ENCODE measurements around the gene PTPN13.

PTPN13 gene

DNA sequence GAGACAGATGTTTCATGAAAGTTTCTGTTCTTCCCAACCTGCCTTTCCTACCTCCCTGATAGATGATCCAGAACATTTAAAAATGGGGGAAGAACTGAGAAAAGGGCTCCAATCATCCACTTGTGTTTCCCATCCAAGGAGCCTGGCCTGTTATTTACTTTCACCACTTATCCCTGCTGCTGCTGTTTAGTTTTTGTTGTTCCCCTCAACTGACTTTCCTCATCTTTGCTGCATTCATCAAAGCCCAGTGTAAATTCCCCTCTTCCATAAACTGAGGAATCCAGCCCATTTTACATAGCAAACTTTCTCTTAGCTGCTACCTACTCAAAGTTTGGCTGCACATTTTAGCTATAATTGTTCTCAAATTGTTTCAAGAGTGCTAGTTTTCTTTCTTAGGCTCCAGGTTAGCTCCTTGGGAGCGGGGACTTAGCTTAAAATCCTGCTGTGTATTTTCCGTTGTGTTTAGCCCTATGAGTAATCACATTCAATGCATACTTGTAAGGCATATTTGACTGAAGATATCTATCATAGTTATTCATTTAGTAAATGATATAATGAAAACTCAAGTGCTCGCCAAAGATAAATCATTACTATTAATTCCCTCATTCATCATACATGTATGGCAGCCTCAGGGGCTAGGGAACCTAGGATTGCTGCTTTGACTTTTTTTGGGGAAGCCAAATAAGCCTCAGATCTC is 1.4 kb upstream of the PTPN13 start:
- in situ Hi-C loops (cut with MboI; ENCODE audit: low sequenced_read_pairs) = no loop called here

DNA sequence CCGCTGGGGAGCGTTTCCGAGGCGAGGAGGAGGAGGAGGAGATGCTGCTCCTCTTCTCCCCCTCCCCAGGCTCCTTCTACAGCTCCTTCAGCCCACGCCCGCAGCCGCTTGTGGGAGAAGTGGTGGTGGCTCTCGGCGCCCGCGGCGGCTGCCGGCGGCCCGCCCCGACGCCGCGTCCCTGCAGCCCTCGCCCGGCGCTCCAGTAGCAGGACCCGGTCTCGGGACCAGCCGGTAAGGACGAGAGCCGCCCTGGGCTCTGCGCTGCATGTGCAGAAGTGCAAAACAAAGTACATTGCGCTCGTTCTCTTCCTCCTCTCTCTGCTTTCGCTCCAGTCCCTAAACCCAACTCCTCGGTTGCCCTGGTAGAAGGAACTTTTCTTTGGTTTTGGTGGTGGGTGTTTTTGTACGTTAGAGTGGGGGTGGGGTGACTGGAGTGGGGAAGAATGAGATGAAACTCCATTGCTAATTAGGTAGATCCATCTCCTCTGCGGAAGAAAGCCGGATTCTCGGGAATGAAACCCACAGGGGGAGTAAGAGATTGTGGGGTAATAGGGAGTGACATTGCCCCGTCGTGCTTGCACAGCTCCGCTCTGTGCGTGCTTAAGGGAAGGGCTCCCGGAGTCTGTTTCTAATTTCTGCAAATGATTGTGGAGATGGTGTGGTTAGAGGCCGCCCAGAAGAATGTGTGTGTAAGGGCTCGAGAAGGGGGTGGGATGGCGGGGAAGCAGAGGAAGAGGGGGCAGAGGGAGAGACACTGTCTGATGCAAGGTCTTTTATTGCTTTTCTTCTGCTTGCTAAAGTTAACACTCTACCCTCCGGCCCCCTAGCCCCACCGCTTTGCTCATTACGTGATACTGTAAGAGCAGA is 677 bp downstream of the PTPN13 start:
- in situ Hi-C loops (cut with MboI; ENCODE audit: low sequenced_read_pairs) = no loop called here

DNA sequence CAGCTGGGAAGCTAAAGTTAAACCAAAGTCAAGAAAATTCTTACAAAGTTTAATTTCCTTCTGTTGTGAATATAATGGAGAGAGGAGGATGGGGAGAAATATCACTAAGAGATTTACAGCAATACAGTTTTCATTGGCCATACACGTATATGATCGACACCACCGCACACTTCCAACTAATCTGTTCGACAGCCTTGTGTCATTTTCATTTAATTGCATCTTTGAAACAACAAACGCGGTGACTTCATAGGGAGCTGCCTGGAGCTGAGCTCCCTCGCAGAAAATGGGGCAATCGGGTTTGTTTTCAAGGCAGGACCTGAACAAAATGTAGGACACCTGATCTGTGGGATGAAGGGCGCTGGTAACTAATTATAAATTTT is 1.3 kb downstream of the PTPN13 start:
- in situ Hi-C loops (cut with MboI; ENCODE audit: low sequenced_read_pairs) = no loop called here

DNA sequence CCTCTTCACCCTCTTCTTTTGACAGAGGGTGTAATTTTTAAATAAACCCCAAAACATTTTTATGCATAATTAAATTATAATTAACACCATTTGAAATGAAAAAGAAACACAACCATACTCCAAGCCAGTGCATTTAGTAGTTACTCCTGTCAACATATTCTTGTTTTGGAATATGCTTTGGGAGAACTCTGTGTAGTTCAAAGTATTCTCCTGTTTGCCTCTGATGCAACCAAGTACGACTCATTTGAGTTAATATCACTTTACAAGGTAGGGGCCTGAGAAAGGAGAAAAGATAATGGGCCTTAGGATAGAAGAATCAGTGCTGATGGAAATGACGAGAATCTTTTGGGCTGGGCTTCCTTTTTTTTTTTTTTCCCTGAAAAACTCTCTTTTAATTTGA is 2.7 kb downstream of the PTPN13 start:
- in situ Hi-C loops (cut with MboI; ENCODE audit: low sequenced_read_pairs) = no loop called here

DNA sequence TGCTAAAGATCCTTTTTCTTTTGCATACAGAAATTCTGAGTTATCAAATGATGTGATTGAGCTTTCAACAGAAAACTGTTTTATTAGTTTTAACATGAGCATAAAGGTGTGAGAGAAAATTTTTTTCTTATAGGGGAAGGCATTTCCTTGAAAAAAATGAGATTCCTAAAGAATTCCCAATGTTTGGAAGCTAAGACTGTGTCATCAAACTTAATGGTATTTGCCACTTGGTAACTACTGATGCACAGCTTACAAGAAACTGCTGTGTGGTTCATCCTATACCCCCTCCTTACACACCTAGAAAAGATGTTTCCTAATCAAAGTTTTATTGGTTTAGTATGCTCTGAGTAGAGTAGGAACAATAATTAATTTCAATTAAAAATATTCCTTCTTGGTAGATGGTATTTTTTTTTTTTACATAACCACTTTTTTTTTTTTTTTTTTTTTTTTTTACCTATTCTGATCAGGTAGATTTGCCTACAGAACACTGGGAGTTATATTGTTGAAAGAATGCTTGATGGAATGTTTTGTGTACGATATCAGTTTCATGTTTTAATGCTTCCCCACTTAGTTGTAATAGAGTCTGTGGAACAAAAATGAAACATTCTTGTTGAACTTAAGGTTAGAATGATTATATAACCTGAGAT is 6.0 kb downstream of the PTPN13 start:
- in situ Hi-C loops (cut with MboI; ENCODE audit: low sequenced_read_pairs) = no loop called here

DNA sequence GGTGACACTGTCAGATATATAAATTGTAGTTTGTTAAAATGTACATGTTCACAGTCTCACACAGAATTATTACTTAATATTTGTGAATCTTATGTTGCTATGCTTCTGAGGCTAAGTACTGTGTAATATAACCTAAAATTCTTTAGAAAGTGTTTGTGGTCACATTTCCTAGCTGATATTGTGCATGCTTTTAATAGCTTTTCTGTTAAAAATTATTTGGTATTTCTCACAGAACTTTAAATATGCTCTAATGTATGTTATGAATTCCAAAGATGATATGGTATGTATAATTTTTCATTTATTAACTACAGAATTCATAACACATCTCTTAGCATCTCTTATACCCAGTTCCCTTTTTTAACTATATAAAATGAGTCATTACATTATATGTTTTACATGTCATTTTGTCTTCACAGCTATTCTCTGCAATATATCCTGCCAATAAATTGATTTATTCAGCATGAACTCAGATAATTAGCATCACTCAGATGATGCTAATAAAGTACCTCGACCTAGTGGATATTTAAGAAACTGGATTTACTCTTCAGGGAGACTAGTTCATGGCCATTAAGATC is 9.3 kb downstream of the PTPN13 start:
- in situ Hi-C loops (cut with MboI; ENCODE audit: low sequenced_read_pairs) = no loop called here

DNA sequence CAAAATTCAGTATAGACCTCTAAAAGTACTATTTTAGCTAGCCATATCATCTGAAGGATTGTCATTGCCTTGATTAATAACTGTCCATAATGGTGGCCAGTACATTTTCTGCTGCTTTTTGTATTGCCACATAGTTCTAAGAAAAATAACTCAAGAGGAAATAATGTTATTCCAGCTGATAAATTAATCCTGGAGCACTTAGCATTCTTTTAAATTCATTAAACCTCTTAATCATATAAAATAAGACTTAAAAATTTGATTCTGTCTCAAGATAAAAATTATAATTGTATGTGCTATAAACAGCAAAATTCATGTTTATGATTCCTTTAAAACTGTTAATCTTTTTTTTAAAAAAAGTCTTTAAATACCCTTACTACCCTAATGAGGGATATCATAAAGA is 12.7 kb downstream of the PTPN13 start:
- in situ Hi-C loops (cut with MboI; ENCODE audit: low sequenced_read_pairs) = no loop called here

DNA sequence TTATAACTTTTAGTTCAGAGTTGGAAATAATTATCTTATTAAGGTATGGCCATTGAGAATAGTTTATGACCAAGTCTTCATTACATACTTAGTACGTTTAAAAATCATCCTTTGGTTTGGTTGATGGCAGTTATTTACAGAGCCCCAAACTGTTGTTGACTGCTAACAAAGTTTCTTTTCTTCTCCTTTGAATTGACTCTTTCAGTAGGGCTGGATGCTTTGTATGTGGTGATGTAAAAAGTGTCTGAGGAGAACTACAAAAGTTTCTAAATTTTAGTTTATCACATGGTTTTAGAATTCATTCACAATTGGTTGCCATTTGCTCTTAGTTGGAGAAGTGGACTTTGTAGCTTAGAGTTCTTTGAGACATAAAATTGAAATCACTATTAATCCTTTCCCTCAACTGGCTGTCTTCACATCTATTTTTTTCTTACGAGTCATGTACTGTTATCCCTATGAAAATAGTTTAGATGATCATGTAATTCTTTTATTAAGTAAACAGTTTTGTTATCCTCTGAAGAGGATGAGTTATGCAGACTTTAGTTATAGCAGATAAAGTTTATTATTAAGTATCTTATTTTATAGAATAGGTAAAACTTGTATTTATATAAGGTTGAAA is 14.8 kb downstream of the PTPN13 start:
- in situ Hi-C loops (cut with MboI; ENCODE audit: low sequenced_read_pairs) = no loop called here

DNA sequence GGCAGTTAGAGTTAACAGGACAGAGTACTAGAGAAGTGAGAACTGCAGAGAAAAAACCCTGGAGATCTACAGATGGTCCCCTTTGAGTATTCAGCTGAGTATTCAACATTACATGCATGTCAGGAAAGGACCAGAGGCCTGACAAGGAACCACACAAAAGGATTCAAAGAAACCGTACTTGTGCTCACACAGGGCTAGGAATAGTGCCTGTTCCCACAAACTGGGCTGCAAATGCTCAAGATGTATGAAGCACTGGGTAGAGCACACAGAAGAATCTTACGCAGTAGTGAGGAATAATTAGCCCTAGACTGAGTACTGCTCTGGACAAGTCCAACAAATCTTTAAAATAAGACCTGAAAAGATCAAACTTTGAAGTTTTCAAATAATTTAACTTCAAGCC is 17.6 kb downstream of the PTPN13 start:
- in situ Hi-C loops (cut with MboI; ENCODE audit: low sequenced_read_pairs) = no loop called here

DNA sequence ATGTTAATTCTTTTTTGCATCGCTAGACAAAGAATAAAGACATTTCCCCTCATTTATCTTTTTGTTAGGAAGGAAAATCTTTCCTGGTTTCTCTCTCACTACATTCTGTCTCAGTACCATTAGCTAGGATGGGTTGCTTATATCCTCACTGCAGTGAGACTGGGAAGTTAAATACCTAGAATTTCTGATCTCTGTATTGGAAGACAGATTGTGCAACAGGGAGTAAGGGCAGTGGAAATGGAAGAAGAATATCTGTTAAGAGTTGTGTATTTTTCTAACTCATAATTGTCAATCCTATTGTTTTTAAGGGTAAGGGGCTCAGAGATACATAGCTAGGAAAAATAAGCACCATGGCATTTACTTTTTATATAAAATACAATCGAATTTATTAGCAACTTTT is 19.6 kb downstream of the PTPN13 start:
- in situ Hi-C loops (cut with MboI; ENCODE audit: low sequenced_read_pairs) = no loop called here

DNA sequence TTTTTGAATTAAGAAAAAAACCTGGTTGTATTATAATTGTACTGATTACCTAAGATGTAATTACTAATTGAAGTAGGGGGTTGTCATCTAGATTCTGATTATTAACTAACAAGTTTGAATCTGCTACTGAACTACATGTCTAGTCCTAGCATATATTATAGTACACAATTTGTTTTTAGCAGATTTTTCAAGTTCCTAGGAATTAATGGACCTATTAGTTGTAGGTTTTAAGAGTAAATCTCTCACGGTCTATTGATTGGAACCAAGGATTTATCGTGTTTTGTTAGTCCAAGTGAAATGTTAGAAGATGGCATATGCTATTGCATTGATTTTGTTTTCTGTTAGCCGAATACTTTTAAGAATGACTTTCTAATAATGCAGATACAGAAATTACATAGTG is 20.8 kb downstream of the PTPN13 start:
- in situ Hi-C loops (cut with MboI; ENCODE audit: low sequenced_read_pairs) = no loop called here

DNA sequence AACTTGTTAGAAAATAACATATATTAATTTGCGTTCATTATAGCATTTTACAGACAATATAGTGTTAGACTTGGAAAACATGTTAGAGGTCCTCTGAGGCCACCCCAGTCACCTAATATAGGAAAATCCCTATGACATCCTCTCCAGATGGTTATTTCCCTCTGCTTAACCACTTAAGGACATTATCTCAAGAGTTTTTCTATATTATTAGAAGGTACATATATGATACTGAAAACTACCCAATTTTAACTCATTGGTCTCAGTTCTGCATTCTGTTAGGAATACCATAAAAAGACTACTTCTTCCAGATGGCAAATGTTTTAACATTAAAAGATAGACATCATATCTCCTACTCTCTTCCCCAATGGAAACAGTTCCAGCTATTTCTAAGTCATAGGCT is 21.4 kb downstream of the PTPN13 start:
- in situ Hi-C loops (cut with MboI; ENCODE audit: low sequenced_read_pairs) = no loop called here

DNA sequence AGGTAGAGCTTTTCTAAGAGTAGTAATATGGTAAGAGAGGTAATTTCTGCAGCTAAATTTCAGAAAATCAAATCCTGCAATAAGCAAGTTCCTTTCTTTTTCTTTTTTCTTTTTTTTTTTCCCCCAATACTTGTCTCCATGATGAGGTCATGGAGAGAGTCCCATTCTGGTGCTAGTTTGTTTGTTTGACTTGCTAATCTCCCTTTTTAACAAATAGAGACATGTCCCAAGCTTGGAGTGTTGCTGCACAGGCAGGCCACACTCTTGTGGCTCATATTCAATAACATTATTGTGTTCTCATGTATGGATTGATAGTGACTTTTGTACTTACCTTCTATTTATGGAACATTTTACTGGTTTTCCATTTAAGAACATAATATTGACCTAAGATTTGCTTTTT is 25.5 kb downstream of the PTPN13 start:
- in situ Hi-C loops (cut with MboI; ENCODE audit: low sequenced_read_pairs) = no loop called here

DNA sequence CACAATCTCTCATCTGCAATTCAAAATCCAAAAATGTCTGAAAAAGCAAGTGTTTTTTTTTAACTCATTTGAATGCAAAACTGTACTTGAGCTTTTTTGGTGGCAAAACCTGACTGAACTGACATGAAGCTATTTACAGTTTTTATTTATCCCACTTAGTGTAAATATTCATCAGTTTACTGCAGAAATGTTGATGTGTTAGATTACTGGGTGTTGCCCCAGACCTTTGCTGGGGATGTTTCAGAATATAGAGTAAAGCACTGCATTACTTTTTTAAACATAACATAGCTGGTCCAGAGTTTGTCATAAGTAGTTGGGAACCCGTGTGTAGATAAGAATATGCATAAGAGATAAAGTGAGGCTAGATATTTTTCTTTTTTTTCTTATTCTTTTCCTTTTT is 27.3 kb downstream of the PTPN13 start:
- in situ Hi-C loops (cut with MboI; ENCODE audit: low sequenced_read_pairs) = no loop called here

DNA sequence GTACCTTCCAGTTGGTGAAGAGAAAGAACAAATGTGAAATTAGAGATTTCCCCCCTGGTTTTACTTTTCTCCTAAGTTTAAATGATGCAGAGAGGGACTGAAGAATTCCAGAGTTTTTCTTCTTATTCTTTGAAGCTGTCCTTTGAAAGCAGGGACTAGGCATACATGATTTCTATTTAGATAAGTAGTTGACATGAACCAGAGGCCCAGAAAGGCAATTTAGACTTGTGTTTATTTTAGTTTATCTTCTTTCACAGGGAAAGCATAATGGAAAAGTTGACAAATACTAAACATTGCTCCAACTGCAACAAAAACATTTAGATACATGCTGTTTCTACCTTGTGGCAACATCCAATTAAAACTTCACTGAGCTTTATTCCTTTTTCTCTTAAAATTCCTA is 32.0 kb downstream of the PTPN13 start:
- in situ Hi-C loops (cut with MboI; ENCODE audit: low sequenced_read_pairs) = no loop called here

DNA sequence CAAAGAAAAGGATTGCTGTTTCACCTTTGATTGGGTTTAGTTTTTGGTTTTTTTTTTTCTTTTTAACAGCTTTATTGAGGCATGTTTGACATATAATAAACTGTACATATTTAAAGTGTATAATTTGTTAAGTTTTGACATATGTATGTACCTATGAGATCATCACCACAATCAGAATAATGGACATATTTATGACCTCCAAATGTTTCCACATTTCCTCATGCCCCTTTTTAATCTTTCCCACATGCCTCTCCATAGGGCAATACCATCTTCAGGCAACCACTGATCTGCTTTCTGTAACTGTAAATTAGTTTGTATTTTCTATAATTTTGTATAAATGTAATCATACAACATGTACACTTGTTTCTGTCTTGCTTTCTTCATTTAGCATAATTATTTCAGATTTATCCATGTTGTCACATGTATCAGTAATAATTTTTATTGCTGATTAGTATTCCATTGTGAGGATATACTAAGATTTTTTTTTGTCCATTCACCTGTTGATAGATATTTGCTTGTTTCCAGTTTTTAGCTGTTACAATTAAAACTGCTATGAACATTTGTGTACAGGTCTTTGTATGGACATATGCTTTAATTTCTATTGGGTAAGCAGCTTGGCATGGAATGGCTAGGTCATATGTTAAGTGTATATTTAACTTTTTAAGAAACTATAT is 33.5 kb downstream of the PTPN13 start:
- in situ Hi-C loops (cut with MboI; ENCODE audit: low sequenced_read_pairs) = no loop called here

DNA sequence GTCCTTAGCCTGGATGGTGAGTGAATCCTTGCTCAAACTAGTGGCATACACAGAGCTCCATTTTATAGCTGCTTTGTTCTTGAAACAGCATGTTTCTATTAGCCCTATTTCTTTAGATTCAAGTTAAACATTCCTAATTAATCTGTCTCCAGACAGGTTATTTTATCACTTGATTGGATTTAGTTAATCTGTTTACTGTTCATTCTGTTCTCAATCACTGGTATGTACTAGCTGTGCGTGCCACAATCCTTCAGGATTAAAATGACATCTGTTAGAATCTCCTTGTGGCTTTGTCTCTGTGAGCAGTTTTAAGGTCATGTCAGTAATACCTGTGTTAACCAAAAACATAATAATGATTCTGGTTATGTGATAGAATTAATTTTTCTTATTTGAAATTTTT is 36.5 kb downstream of the PTPN13 start:
- in situ Hi-C loops (cut with MboI; ENCODE audit: low sequenced_read_pairs) = no loop called here

DNA sequence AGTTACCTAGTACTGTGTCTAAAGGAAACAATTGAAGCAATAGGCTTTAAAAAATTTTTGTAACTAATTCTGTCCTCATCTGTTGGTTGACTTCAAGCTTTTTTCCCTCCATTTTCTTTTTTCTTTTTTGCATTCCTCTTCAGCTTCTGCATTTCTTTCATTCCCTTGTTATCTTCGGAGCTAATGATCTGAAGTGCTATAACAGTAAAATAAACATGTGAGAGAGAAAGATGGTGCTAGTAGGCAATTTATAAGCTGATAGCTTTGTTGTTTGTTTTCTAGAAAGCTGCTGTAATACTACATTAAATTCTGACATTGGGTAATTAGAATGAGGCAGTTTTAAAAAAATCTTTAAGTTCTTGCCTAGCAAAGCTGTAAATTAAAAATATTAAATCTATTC is 37.1 kb downstream of the PTPN13 start:
- in situ Hi-C loops (cut with MboI; ENCODE audit: low sequenced_read_pairs) = no loop called here

DNA sequence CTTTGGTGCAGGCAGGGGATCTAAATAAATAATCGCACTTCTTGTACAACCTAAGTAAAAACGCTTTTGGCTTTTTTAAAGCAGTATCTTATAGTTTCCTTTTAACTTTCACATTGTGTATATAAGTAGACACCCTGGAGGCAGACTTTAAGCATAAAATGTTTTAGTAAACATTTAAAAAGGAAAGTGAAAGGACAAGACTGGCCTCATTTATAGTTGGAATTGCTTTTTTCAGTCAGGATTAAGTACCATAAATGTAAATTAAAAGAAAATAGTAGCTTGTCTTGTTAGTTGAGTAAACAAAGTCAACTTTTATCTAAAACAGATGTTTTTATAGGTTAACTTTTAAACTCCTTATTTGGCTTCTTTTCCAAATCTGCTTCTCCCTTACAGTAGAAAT is 39.7 kb downstream of the PTPN13 start:
- in situ Hi-C loops (cut with MboI; ENCODE audit: low sequenced_read_pairs) = no loop called here

DNA sequence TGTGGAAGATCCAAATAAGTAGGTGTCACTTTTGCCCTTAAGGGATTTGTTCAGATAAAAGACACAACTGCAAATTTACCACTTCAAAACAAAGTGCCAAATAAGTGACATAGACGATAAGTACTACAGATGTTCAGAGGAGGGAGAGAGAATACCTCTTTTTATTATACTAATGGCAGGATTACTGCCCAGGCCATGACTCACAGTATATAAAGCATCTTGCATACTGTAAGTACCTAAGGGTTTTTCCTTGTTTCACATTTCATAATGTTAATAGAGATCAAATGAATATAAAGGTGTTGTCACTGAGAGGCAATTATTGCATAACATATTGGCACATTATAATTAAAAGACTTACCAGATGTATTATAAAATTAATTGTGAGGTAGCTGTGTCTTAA is 46.4 kb downstream of the PTPN13 start:
- in situ Hi-C loops (cut with MboI; ENCODE audit: low sequenced_read_pairs) = no loop called here
